ENCODE data around the gene ADARB2. TPM values are rescaled to one million over a fixed set of nuclear protein-coding genes. Genes with fewer than 3 reads are reported as not detected.

ADARB2 gene
- total and polyA plus RNA-seq, 7 donors: 0.05 to 0.39 (median 0.15) TPM; not detected in 2

GRCh38 chr10:1561731-1562337, 175.5 kb downstream of the ADARB2 start:
- no peak for TF ChIP-seq CTCF (IDR thresholded peaks at IDR 0.05)
- no peak for ATAC-seq
- intact Hi-C loops (cut with DNase I): no loop called here
- Histone ChIP-seq H3K36me3 (ENCODE audit: insufficient read depth in 1 of 2, low read depth in 1 of 2) (no peaks in the 10 kb centered on the region), H3K27ac (no peak overlapping the region), H3K27me3 (ENCODE audit: insufficient read depth in 3 of 3, low read length in 2 of 3) (peaks cover 0 to 13% (median 3%) of the 10 kb centered on the region in 3 donors), H3K4me1 (no peaks in the 10 kb centered on the region), H3K4me3 (no peak overlapping the region), H3K9me3 (no peaks in the 10 kb centered on the region)
- no peak for DNase-seq
- WGBS, 3 donors: 69 to 78% (median 74%) methylated on average over 19 of the region's 19 CpGs

GRCh38 chr10:1560535-1561192, 176.7 kb downstream of the ADARB2 start:
- Histone ChIP-seq H3K27me3 (ENCODE audit: insufficient read depth in 3 of 3, low read length in 2 of 3) (peaks cover 0 to 13% (median 3%) of the 10 kb centered on the region in 3 donors), H3K4me3 (no peak overlapping the region), H3K36me3 (ENCODE audit: insufficient read depth in 1 of 2, low read depth in 1 of 2) (no peaks in the 10 kb centered on the region), H3K4me1 (no peaks in the 10 kb centered on the region), H3K27ac (no peak overlapping the region), H3K9me3 (no peaks in the 10 kb centered on the region)
- intact Hi-C loops (cut with DNase I): no loop called here
- ATAC-seq: no peak
- DNase-seq: no peak
- no peak for TF ChIP-seq CTCF (IDR thresholded peaks at IDR 0.05)
- 69 to 84% (median 71%) methylated on average over 16 of the region's 16 CpGs for WGBS, 3 donors

GRCh38 chr10:1559761-1560160, 177.6 kb downstream of the ADARB2 start:
- H3K9me3 ChIP-seq: no peaks in the 10 kb centered on the region
- WGBS, 3 donors: 28 to 40% (median 30%) methylated on average over 11 of the region's 11 CpGs
- no peak for TF ChIP-seq CTCF (IDR thresholded peaks at IDR 0.05)
- DNase-seq (no peak), ATAC-seq (no peak)
- H3K36me3 ChIP-seq (ENCODE audit: insufficient read depth in 1 of 2, low read depth in 1 of 2): no peaks in the 10 kb centered on the region
- peaks cover 0 to 13% (median 3%) of the 10 kb centered on the region in 3 donors for H3K27me3 ChIP-seq (ENCODE audit: insufficient read depth in 3 of 3, low read length in 2 of 3)
- intact Hi-C loops (cut with DNase I): no loop called here
- no peak overlapping the region for H3K4me3 ChIP-seq
- H3K4me1 ChIP-seq: no peaks in the 10 kb centered on the region
- H3K27ac ChIP-seq: no peak overlapping the region

- Histone ChIP-seq H3K4me1 (no peaks in the 10 kb centered on the region), H3K36me3 (ENCODE audit: insufficient read depth in 1 of 2, low read depth in 1 of 2) (no peaks in the 10 kb centered on the region), H3K9me3 (no peaks in the 10 kb centered on the region), H3K27ac (no peak overlapping the region), H3K4me3 (no peak overlapping the region), H3K27me3 (ENCODE audit: insufficient read depth in 3 of 3, low read length in 2 of 3) (peaks cover 0 to 13% (median 3%) of the 10 kb centered on the region in 3 donors)
- DNase-seq (no peak), ATAC-seq (no peak)
- no peak for TF ChIP-seq CTCF (IDR thresholded peaks at IDR 0.05)
- WGBS, 3 donors: 38 to 42% (median 39%) methylated on average over 14 of the region's 14 CpGs
- intact Hi-C loops (cut with DNase I): no loop called here
Measured at GRCh38 chr10:1559311-1559710, 178.0 kb downstream of the ADARB2 start.
